DMS153 treated with DMSO at 0.1 percent for 48 hours (cell line): ENCODE results near the gene SYP.
"Not testable (repeated sequence)": the region's sequence is repeated elsewhere in the genome, so short reads cannot be mapped to it uniquely, and the experiment has no call there.

ENCODE experiments used
- DNase-seq: peaks from one replicate; lab custom pipeline; 2025; ENCODE audit not compliant: unreplicated experiment; lab: John Stamatoyannopoulos, UW

SYP gene

DNA sequence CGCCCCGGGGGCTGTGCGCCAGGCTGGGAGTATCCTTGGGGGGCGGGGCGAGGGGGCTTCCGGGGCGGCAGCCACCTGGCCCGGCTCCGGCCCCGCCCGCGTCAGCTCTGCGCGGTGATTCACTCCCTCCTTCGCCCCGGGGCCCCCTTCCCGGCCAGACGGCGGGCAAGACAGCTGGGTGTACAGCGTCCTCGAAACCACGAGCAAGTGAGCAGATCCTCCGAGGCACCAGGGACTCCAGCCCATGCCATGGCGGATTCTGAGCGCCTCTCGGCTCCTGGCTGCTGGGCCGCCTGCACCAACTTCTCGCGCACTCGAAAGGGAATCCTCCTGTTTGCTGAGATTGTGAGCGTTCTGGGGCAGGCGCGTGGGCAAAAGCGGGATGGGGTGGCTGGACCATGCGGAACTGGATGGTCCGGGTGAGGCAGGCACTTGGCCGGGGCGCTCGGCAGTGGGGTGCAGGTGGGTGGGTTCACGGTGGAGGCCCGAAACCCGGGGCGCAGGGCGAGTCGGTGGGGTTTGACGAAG is 28.2 kb downstream of the SYP start, which contains the start of gene PLP2:
Gene PLP2 (plus strand): TSS at position 147 of the 528 bp plus-strand sequence. CDS start 103 bp downstream, at position 250.
- no peak for DNase-seq

GRCh38 chrX:49167740-49168108 is 32.3 kb downstream of the SYP start:
- no peak for DNase-seq

DNA sequence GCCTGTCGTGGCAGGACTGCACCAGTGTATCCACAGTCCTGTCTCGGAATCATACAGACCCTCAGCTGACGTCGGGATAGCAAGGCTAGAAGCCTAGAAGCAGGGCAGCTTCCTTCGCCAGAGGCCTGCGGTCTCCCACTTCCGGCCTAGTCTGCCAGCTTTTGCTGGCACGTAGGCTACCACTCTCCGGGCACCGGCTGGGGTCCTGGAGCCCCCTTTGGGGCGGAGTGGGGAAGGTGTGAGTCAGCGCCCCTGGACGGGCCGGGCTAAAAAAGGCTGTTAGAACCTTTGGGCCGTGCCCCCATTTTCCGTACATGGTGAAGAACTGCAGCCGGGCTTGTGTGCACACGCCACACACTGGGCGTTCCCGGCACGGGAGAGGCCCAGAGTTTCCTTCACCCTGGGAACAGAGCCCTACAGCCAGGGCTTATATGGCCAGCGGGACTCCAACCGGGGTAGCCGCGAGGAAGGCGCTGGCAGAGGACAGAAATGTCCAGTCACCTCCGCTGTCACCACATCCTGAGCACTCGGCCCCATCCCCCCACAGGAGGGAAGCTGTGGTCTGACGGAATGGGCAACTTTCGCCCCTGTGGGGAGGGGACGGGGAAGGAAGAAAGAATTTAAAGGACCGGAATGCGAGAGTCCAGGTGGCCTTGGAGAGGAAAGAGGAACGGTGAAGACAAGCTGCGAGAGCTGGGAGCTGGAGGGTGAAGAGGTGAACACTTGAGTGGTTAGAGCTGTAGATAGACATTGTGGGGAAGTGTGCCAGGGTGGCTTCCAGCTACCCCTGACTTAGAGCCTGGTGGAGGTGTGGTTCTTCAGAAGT is 32.9 kb downstream of the SYP start:
- no peak for DNase-seq

- DNase-seq, result peak; percentile 62
Measured at GRCh38 chrX:49165901-49166881, 33.8 kb downstream of the SYP start.

DNA sequence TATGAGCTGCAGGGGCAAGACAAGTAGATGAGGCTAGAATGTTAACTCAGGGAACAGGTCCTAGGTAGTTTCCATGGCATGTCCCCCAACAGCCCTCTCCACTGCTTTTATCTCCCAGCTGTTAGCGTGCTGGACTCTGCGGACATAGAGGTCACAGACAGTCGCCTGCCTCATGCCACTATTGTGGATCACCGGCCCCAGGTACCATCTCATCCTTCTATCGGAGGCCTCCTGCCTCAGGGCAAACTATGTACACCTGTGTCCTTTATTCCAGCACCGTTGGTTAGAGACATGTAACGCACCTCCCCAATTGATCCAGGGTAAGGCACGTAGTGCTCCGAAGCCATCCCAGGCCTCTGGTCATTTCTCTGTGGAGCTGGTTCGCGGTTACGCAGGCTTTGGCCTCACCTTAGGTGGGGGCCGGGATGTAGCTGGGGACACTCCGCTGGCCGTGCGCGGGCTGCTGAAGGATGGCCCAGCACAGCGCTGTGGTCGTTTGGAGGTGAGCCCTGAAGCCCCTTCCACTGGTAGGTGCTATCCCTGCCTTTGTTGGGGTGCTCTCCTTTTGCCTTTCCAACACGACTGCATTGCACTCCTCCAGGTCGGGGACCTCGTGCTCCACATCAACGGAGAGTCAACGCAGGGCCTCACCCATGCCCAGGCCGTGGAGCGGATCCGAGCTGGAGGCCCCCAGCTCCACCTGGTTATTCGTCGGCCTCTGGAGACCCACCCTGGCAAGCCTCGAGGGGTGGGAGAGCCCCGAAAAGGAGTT is 35.2 kb downstream of the SYP start:
- DNase-seq, result no peak

DNA sequence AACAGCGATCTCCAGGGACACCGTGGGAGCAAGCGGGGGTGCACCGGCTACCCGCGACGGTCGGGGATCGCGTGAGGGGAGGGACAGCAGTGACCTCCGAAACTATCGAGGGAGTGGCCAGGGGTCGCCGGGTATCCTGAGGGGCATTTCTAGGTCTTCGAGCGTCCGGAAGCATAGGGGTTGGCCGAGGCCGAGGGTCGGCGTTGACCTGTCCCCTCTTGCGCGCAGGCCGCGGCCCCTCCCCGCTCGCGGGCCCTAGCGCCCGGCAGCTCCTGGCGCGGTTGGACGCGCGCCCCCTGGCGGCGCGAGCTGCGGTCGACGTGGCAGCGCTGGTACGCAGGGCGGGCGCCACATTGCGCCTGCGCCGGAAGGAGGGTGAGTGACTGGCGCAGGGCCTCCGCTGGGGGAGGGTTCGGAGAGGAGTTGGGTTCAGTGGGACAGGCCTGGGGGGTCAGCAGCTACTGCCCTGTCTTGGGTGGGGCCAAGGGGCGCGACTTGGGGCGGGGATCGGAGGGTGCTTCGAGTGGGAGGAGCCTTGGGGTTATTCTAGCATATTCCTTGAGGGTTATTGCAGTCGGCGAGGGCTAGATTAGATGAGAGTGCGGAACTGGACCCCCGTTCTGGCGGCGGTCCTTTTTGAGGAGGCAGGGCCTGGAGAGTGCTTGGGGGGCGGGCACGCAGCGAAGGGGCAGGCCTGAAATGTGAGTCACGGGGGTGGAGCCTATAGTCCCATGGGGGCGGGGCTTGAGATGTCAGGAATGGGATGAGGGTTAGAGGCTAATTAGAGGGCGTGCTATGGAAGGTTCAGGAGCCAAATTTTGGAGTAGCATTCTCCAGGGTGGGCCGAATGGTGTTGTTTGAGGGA is 36.2 kb downstream of the SYP start:
- DNase-seq, result peak; percentile 55

- no peak for DNase-seq
Measured at GRCh38 chrX:49162620-49163019, 37.4 kb downstream of the SYP start, which contains the start of gene MAGIX. Gene MAGIX, plus strand, starts transcription at chrX:49162758. Its CDS starts 132 bp downstream, at chrX:49162890.

GRCh38 chrX:49161632-49162031 is 38.4 kb downstream of the SYP start:
- no peak for DNase-seq

DNA sequence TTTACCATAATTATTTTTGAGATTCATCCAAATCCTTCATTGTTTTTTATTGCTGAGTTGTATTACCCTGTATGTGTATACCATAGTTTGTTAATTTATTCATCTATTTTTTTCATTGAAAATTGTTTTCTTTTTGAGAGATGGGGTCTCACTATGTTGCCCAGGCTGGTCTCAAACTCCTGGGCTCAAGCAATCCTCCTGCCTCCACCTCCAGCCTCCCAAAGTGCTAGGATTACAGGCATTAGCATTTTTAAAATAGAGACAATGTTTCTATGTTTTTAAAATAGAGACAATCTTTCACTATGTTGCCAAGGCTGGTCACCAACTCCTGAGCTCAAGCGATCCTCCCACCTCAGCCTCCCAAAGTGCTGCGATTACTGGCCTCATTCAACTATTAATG is 39.1 kb downstream of the SYP start:
- no peak for DNase-seq

DNA sequence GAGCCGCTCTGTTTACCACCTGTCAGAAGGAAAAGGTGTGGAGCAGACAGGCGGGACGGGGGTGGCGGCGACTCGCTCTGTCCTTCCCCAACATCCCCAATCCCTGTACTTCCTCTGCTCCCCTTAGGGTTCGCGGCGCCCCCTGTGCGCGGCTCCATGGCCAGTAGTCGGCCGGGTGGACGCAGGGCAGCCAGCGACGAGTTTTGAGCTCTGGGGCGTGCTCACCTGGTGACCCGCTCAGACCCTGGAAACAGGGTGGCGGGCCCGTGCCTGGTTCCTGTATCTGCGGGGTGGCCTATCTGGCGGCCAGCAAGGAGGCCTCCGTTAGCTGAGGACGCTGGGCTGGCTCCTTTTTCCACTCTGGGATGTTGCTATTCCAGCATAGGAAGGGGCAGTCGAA is 42.8 kb downstream of the SYP start:
- no peak for DNase-seq

DNA sequence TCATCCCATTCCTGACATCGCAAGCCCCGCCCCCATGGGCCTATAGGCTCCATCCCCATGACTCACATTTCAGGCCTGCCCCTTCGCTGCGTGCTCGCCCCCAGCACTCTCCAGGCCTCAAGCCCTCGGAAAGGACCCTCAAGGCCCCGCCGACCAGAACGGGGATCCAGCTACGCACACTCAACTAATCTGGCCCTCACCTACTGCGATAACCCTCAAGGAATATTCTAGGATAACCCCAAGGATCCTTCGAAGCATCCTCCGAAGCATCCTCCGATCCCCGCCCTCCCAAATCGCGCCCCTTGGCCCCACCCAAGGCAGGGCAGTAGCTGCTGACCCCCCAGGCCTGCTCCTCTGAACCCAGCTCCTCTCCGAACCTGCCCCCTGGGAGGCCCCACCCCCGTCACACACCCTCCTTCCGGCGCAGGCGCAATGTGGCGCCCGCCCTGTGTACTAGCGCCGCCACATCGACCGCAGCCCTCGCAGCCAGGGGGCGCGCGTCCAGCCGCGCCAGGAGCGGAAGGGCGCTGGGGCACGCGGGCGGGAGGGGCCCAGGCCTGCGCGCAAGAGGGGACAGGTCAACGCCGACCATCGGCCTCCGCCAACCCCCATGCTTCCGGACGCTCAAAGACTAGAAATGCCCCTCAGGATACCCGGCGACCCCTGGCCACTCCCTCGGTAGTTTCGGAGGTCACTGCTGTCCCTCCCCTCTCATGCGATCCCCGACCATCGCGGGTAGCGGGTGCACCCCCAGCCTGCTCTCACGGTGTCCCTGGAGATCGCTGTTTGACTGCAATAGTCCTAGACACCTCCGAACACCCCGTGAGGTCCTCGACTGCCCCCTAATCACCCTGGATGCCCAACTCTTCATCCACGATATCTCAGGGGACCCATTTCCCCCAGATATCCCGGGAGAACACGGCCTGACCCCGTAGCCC is 43.8 kb downstream of the SYP start:
- peak; percentile 29 for DNase-seq

DNA sequence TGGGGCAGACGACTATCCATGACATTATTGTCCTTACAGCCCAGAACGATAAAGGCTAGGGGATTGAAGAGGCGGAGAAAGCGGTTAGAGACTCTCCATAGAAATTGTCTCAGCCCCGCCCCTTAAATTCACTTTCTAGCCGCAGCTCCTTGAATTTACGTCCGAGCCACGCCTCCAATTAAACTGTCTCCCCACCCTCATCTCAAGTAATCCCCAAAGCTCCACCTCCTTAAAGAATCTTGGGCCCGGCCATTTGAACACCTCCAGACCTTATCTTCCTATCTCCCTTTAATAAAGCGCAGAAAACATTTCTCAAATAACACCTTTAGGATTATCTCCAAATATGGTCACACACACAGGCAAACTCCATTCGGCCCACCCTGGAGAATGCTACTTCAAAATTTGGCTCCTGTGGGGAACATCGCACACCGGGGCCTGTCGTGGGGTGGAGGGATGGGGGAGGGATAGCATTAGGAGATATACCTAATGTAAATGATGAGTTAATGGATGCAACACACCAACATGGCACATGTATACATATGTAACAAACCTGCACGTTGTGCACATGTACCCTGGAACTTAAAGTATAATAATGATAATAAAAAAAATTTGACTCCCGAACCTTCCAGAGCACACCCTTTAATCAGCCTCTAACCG is 44.6 kb downstream of the SYP start:
- DNase-seq, result peak; percentile 8

DNA sequence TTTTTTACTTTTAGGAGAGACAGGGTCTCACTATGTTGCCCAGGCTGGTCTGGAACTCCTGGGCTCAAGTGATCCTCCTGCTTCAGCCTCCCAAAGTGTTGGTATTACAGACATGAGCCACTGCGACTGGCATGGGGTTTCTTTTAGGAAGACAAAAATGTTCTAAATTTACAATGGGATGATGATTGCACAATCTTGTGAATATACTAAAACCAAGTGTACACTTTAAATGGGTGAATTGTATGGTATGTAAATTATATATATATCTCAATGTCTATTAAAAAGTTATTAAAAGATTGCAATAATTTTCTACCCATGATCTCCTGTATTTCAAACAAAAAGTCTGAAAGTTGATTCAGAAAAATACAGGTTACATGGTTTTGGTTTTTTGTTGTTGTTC is 46.5 kb downstream of the SYP start:
- no peak for DNase-seq

DNA sequence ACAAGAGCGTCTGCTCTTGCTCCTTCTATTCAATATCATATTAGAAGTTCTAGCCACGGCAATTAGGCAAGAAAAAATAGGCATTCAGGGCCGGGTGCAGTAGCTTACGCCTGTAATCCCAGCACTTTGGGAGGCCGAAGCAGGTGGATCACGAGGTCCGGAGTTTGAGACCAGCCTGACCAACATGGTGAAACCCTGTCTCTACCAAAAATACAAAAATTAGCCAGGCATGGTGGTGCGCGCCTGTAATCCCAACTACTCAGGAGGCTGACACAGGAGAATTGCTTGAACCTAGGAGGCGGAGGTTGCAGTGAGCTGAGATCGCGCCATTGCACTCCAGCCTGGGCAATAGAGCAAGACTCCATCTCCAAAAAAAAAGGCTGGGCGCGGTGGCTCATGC is 50.7 kb downstream of the SYP start:
- not testable (repeated sequence) for DNase-seq

GRCh38 chrX:49148390-49149100 is 51.4 kb downstream of the SYP start:
- not testable (repeated sequence) for DNase-seq

DNA sequence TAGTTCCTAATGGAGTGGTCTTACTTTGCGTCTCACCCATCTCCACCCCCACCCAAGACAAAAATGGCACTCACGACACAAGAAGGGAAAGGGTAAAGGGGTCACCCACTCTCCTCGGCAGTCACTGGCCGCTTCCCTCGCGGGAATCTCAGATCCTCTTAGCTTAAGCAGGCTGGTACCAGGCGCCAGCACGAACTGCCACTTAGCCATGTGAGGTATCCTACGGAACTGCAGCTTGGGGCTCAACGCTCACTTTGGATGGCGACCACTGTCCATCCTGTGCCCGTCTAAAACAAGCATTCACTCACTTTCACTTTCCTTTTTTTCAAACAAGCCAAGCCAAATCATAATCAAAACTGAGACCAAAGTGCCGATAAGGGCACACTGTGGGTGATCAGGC is 52.1 kb downstream of the SYP start:
- no peak for DNase-seq

- no peak for DNase-seq
Measured at GRCh38 chrX:49147282-49147681, 52.7 kb downstream of the SYP start.

DNA sequence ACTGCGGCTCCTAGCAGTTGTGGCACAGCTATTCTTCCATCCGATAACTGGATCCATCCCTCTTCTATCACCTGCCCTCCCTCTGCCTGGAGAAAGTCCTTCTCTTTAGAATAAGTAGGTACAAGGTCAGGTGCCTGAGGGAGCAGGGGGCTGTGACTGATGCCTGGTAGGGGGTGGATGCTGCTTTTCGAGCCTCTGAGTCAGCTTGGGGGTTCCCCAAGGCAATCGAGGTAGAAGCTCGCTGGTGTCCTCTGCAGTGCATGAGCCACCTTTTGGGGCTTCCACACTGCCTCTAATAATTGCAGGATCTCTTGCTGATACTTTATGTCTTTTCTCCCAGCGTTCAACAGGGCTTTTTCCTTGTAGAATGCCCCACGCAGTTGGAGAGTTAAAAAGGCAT is 56.8 kb downstream of the SYP start:
- not testable (repeated sequence) for DNase-seq
